MV-4-11 (cell line): ENCODE measurements around the gene CFAP97D2.
A peak's percentile ranks its signal among the peaks of the same experiment; 100 is the strongest.
"Not testable (repeated sequence)": the region's sequence is repeated elsewhere in the genome, so short reads cannot be mapped to it uniquely, and the experiment has no call there.

Experiments used
- DNase-seq: peaks from one replicate; lab custom pipeline; 2025; lab: John Stamatoyannopoulos, UW

Gene CFAP97D2

DNA sequence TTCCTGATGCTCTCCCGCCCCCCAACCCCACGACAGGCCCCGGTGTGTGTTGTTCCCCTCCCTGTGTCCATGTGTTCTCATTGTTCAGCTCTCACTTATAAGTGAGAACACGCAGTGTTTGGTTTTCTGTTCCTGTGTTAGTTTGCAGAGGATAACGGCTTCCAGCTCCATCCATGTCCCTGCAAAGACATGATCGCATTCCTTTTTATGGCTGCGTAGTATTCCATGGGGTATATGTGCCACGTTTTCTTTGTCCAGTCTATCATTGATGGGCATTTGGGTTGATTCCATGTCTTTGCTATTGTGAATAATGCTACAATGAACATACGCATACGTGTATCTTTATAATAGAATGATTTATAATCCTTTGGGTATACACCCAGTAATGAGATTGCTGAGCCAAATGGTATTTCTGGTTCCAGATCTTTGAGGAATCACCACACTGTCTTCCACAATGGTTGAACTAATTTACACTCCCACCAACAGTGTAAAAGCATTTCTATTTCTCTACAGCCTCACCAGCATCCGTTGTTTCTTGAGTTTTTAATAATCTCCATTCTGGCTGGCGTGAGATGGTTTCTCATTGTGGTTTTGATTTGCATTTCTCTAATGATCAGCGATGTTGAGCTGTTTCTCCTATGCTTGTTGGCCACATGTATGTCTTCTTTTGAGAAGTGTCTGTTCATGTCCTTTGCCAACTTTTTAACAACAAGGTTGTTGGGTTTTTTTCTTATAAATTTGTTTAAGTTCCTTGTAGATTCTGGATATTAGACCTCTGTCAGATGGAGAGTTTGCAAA, 20.0 kb upstream of the CFAP97D2 start:
- DNase-seq: not testable (repeated sequence)

DNA sequence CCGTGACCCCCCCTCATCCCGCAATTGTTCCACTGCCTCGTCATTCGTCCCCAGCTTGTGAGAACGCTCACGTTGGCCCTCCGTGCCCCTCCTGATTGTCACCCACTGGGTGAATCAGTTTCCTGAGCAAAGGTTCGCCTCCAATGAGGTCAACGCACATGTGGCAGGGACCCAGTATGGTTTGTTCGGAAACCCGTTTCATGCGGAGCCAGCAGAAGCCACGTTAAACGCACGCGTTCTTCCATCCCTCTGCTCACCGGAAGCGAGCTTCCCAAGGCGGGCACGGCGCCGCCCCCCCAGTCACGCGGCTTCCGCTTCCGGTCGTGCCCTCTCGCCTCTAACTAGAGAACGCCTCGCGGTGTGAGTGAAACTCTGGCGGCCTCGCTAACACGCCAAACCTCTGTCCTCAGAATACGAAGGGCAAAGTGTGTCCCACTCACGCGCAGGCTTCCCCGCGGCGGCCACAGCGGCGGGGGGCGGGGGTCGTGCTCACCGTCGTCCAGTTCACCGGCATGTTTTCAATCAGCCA, 18.0 kb upstream of the CFAP97D2 start:
- DNase-seq: no peak

- peak; percentile 68 for DNase-seq
These were observed 17.2 kb upstream of the CFAP97D2 start for GRCh38 chr13:114161644-114162532.

- DNase-seq: no peak
These were observed 16.5 kb upstream of the CFAP97D2 start for GRCh38 chr13:114162533-114162922.

DNA sequence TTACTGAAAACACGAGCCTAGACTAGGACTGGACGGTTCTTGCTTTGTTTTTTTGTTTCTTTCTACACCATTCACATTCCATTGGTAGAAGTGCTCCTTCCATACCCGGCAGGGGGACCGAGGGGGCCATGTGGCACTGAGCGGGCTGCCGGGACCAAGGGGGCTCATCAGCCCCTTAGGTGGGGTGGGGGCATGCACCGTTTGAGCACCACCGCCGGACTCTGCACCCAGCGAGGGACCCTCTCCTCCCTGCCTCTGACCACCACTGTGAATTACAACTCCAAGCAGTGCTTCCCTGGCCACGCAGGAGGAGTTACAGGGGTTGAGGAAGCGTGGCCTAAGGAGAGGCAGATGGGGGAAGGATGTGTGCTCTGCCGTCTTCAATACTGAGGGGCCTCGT, 15.0 kb upstream of the CFAP97D2 start:
- DNase-seq: no peak

- no peak for DNase-seq
These were observed 14.2 kb upstream of the CFAP97D2 start for GRCh38 chr13:114164681-114165429.

GRCh38 chr13:114166381-114167131, 12.5 kb upstream of the CFAP97D2 start:
- DNase-seq: peak; percentile 8

GRCh38 chr13:114167426-114167825, 11.6 kb upstream of the CFAP97D2 start:
- DNase-seq: peak; percentile 88

DNA sequence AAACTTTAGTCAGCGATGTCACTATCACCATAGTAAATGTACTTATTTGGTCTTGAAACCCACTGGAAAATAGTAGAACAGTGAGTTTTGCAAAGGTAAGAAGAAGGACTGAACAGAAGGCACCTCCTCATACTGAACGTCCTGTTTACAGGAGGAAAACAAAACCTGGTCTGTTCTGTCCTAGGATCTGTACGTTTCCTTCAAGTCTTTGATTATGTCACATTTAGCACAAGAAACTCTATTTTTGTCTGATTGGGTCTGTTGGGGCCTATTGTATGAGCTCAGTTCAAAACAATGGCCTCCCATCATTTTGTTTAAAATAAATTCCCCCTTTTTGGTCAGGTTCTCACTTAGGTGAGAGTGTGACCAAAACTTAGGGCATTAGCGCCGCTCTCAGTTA, 11.2 kb upstream of the CFAP97D2 start:
- no peak for DNase-seq

DNA sequence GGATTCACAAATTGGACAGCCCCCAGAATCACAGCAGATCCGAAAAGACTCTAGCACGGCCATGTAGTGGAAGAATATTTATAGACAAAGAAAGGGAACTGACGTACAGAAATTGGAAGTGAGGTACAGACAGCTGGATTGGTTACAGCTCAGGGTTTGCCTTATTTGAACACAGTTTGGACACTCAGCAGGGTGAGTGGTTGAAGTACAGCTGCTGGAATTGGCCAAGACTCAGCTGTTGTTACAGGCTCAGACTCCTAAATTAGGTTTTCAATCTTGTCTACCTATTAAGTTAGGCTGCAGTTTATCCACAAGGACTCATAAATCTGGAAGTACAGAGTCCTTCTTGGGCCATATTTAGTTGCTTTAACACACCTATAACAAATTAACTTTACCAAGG, 5.8 kb upstream of the CFAP97D2 start:
- no peak for DNase-seq

DNA sequence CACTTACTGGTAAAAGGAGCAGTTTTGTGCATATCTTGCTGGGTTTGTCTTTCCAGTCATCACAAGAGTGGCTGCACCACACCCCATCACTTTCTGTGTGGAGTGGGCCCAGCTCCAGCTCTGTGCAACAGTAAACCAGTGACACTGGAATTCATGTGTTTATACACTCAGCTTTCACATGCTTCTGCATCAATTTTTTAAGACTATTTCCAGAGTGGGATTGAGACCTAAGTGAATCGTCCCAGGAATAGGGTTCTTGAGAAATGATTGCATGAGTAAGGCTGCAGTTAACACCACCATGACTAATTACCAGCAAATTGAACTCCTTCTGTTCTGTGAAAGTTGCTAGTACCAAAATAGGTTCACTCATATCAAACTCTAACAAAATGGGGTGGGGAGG, 5.3 kb upstream of the CFAP97D2 start:
- no peak for DNase-seq

DNA sequence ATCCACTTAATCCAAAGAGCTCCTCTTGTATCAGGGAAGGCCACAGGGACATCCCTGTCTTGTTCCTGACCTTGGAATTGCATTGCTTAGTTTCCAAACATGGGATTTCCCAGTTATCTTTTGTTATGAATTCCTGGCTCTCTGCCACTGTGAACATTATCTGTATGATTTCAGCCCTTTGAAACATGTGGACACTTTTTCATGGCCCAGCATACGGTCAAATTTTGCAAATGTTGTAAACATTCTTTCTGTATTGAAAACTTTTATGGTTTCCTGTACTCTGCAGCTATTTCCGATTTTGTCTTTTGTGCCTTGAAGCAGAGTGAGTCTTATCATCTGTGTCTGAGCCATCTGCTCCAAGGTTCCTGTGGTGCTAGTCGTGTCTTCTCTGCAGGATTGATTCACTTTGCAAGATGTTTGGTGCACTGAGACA, 4.5 kb upstream of the CFAP97D2 start:
- DNase-seq: no peak

- DNase-seq: not testable (repeated sequence)
These were observed 2.6 kb upstream of the CFAP97D2 start for GRCh38 chr13:114176359-114176902.

DNA sequence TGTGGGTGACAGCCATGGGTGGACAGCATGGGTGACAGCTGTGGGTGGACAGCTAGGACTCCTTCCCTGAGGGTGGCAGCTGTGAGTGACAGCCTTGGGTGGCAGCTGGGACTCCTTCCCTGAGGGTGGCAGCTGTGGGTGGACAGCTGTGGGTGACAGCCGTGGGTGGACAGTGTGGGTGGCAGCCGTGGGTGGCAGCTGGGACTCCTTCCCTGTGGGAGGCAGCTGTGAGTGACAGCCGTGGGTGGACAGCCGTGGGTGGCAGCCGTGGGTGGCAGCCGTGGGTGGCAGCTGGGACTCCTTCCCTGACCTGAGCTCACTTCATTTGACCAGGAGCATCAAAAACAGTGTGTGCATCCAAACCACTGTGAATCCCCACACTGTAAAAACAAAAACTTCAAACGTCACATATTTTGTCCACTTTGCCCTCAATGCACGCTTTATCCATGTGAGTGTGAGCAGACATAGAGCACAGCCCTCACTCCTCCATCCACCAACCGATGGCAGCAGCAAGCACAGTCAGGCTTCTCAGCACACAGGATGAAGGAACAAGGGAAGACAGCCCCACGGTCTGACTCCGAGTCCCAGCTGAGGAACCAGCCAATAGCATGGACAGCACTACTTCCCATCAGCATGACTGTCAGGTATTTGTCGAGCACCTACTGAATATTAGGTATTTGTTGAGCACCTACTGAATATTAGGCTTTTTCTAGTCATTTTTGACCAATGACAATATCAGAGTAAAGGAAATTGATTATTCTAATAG, 1.6 kb upstream of the CFAP97D2 start:
- DNase-seq: no peak

GRCh38 chr13:114185182-114185971, 6.3 kb downstream of the CFAP97D2 start:
- DNase-seq: no peak

- DNase-seq: no peak
These were observed 15.8 kb downstream of the CFAP97D2 start for GRCh38 chr13:114194853-114195252.

DNA sequence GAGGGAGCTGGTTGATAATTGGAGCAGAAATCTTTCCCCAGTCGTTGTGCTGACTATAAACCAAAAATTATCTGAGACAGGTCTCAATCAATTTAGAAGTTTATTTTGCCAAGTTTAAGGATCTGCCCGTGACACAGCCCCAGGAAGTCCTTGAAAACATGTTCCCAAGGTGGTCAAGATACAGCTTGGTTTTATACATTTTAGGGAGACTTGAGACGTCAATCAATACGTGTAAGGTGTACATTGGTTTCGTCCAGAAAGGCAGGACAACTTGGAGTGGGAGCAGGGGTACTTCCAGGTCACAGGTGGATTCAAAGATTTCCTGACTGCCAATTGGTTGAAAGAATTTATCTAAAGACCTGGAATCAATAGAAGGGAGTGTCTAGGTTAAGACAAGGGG, 17.6 kb downstream of the CFAP97D2 start:
- DNase-seq: no peak

DNA sequence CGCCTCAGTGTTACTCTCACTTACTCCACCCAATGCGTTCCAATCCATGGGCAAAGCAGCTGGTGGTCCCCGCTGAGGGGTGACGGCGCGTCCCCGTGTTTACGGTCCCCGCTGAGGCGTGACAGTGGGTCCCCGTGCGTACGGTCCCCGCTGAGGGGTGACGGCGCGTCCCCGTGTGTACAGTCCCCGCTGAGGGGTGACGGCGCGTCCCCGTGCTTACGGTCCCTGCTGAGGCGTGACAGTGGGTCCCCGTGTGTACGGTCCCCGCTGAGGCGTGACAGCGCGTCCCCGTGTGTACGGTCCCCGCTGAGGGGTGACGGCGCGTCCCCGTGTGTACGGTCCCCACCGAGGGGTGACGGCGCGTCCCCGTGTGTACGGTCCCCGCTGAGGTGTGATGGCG, 19.5 kb downstream of the CFAP97D2 start:
- no peak for DNase-seq

DNA sequence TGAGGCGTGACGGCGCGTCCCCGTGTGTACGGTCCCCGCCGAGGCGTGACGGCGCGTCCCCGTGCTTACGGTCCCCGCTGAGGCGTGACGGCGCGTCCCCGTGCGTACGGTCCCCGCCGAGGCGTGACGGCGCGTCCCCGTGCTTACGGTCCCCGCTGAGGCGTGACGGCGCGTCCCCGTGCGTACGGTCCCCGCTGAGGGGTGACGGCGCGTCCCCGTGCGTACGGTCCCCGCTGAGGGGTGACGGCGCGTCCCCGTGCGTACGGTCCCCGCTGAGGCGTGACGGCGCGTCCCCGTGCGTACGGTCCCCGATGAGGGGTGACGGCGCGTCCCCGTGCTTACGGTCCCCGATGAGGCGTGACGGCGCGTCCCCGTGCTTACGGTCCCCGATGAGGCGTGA, 20.5 kb downstream of the CFAP97D2 start:
- DNase-seq: not testable (repeated sequence)
